Astrocyte (in vitro differentiated cells and primary cell): ENCODE measurements around the gene MMP17.

Experiments
- EZH2 ChIP-seq: IDR thresholded peaks from 2 replicates; pipeline ENCODE4 v1.6.1; 2012; ENCODE audit warnings: mild to moderate bottlenecking, low read length, inconsistent platforms; ENCODE audit not compliant: insufficient read depth
- TF ChIP-seq, protein P1 (sequence below): IDR thresholded peaks from 2 replicates; pipeline ENCODE4 v1.5.1; 2011; ENCODE audit warnings: low read depth, mild to moderate bottlenecking, inconsistent platforms, low read length, moderate library complexity; ENCODE audit not compliant: insufficient read depth

GRCh38 chr12:131793243-131794022 lies 34.8 kb upstream of the MMP17 start:
- TF ChIP-seq EZH2 = no peak
- TF ChIP-seq, protein P1, sequence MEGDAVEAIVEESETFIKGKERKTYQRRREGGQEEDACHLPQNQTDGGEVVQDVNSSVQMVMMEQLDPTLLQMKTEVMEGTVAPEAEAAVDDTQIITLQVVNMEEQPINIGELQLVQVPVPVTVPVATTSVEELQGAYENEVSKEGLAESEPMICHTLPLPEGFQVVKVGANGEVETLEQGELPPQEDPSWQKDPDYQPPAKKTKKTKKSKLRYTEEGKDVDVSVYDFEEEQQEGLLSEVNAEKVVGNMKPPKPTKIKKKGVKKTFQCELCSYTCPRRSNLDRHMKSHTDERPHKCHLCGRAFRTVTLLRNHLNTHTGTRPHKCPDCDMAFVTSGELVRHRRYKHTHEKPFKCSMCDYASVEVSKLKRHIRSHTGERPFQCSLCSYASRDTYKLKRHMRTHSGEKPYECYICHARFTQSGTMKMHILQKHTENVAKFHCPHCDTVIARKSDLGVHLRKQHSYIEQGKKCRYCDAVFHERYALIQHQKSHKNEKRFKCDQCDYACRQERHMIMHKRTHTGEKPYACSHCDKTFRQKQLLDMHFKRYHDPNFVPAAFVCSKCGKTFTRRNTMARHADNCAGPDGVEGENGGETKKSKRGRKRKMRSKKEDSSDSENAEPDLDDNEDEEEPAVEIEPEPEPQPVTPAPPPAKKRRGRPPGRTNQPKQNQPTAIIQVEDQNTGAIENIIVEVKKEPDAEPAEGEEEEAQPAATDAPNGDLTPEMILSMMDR = no peak
